ENCODE results near the gene KCTD3.

KCTD3 gene

DNA sequence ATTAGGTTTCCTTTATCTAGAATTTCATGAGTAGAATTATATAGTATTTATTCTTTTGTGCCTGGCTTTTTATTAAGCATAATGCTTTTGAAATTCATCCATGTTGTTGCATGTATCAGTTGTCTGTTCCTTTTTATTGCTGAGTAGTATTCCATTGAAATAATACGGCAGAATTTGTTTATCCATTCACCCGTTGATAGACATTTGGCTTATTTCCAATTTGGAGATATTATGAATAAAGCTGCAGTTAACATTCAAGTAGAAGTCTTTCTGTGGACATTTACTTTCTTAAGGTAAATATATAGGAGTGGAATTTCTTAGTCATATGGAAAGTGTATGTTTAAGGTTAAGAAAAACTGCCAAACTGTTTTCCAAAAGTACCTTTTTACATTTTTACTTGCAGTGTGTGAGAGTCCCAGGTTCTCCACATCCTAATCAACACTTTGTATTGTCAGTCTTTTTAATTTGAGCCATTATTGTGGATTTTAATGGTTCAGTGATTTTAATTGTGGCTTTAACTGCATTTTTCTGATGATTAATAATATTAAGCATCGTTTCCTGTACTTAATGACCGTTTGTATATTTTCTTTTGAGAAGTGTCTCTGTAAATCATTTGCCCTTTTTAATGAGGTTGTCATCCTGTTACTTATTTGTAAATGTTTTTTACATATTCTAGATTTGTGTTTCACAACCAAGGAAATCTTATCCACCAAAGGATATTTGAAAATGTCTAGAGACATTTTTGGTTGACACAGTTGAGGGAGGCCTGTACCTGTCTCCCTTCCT lies 22.7 kb downstream of the KCTD3 start:
- no peak for DNase-seq (ENCODE audit: low spot score)
- TF ChIP-seq CTCF (IDR thresholded peaks at IDR 0.05; ENCODE audit: extremely low read depth, insufficient read depth, missing control alignments) = no peak
- in situ Hi-C loops (cut with MboI; ENCODE audit: low pct_unique_long_range_greater_than_20kb, low sequenced_read_pairs, unreplicated experiment) = no loop called here

DNA sequence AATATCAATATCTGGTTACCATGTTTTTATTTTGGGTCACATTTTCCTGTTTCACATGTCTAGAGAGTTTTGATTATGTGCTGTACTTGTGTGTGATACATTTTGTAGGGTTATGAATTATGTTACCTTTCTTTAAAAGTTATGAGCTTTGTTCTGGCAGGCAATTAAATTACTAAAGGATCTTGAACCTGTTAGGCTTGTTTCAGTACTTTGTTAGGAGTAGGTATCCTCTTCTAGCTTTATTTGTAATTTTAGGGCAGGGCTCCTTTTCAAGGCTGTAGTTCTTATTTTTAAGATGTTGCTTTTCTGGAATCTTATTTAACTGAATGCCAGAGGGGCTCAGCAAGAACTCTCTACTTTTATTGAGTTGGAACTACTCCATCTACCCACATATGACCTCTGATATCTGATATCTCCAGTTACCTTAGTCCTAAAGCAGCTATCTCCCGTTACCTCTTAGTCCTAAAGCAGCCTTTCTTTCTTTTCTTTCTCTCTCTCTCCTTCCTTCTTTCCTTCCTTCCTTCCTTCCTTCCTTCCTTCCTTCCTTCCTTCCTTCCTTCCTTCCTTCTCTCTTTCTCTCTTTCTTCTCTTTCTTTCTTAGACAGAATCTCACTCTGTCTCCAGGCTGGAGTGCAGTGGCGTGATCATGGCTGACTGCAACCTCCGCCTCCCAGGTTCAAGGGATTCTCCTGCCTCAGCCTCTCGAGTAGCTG lies 23.8 kb downstream of the KCTD3 start:
- in situ Hi-C loops (cut with MboI; ENCODE audit: low pct_unique_long_range_greater_than_20kb, low sequenced_read_pairs, unreplicated experiment) = no loop called here
- TF ChIP-seq CTCF (IDR thresholded peaks at IDR 0.05; ENCODE audit: extremely low read depth, insufficient read depth, missing control alignments) = no peak
- DNase-seq (ENCODE audit: low spot score) = no peak

- no peak for TF ChIP-seq CTCF (IDR thresholded peaks at IDR 0.05; ENCODE audit: extremely low read depth, insufficient read depth, missing control alignments)
- DNase-seq (ENCODE audit: low spot score) = no peak
- in situ Hi-C loops (cut with MboI; ENCODE audit: low pct_unique_long_range_greater_than_20kb, low sequenced_read_pairs, unreplicated experiment) = no loop called here
Measured at GRCh38 chr1:215594640-215595039, 27.5 kb downstream of the KCTD3 start.

DNA sequence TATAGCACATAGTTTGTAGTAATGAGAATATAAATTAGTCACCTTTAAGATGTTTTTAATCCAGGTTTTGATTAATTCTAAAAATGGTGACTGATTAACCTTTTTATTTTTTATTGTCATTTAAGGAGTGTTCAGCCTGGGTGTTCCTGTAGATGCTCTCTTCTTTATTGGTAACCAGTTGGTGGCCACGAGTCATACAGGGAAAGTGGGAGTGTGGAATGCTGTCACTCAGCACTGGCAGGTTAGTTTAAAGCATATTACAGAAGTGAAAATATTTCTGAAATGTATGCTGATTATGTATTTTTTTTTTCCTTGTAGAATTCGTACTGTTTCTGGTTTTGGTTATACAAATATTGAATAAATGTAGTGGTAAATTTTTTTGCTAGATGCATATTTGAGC lies 28.1 kb downstream of the KCTD3 start:
- no peak for DNase-seq (ENCODE audit: low spot score)
- no peak for TF ChIP-seq CTCF (IDR thresholded peaks at IDR 0.05; ENCODE audit: extremely low read depth, insufficient read depth, missing control alignments)
- in situ Hi-C loops (cut with MboI; ENCODE audit: low pct_unique_long_range_greater_than_20kb, low sequenced_read_pairs, unreplicated experiment) = no loop called here

DNA sequence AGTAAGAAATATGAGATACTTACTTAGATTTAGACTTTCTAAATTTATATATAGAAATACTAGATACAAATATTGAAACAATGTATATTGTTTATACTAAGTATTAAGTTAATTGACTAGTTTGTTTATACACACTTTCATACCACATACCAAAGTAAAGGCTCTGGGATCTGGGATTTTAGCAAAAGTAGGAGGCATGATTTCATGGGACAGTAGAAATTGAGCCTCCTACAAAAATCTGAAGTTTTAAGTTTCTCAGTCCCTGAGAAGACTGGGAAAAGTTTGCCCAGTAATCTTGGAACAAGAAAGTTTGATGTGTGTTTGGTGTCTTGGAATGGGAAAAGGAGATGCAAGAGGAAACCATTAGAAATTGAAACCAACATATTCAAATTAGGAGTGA lies 30.9 kb downstream of the KCTD3 start:
- DNase-seq (ENCODE audit: low spot score) = no peak
- in situ Hi-C loops (cut with MboI; ENCODE audit: low pct_unique_long_range_greater_than_20kb, low sequenced_read_pairs, unreplicated experiment) = no loop called here
- no peak for TF ChIP-seq CTCF (IDR thresholded peaks at IDR 0.05; ENCODE audit: extremely low read depth, insufficient read depth, missing control alignments)

DNA sequence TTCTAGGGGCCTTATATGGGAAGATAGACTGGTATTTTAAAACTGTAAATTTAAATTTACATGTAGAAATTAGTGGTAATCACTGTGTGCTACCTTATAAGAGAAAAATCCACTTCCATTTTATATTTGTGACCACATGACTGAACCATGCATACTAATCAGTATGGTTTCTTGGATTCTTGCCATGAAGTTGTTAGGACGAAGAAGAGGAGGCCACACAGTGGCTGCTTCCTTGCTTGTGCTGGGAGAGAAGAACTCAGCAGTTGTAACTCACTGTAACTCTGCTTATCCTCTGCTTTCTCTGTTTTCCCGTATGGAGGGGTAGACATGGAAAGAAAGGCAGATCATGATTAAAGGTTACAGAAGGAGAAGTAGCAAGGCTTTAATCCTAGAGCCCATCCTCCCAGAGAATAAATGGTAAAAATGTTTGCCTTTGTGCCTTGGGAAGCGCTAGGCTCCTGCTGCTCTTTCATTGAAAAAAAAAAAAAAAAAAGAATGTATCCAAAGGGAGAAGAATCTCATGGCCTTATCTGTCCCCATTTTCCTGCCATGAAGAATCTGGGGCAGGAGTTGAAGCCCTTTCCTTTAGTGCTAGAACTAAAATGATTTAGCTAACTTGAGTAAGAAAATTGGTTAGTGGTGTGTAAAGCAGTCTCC lies 32.4 kb downstream of the KCTD3 start:
- in situ Hi-C loops (cut with MboI; ENCODE audit: low pct_unique_long_range_greater_than_20kb, low sequenced_read_pairs, unreplicated experiment) = no loop called here
- no peak for TF ChIP-seq CTCF (IDR thresholded peaks at IDR 0.05; ENCODE audit: extremely low read depth, insufficient read depth, missing control alignments)
- no peak for DNase-seq (ENCODE audit: low spot score)
